GM12892 (cell line): ENCODE results near the gene CFAP61.

Source experiments
- POLR2A ChIP-seq: IDR thresholded peaks from 2 replicates; pipeline ENCODE4 v1.6.1; 2011; ENCODE audit warnings: low read depth, low read length, control low read depth
- POLR2AphosphoS5 ChIP-seq: IDR thresholded peaks from 2 replicates; pipeline ENCODE4 v1.6.1; 2011; ENCODE audit warnings: low read depth, low read length, control low read depth
- TAF1 ChIP-seq: IDR thresholded peaks from 2 replicates; pipeline ENCODE4 v1.6.1; 2011; ENCODE audit warnings: low read depth, mild to moderate bottlenecking, control low read depth, low read length, borderline replicate concordance

GRCh38 chr20:20024942-20025341 is 27.4 kb upstream of the CFAP61 start:
- no peak for TF ChIP-seq TAF1
- TF ChIP-seq POLR2AphosphoS5 = no peak
- no peak for TF ChIP-seq POLR2A
